Stimulated activated memory B cell treated with anti-CD40 and anti-IgM and Interleukin-4, amounts not matched to agents 10 μg/mL and 1 μg/mL and 100 μg/mL, for 72 hours (primary cell): ENCODE results near the gene RNF150.
"Not testable (repeated sequence)": the region's sequence is repeated elsewhere in the genome, so short reads cannot be mapped to it uniquely, and the experiment has no call there.

ENCODE experiments used
- ATAC-seq: fragments of 150-1000 bp; cut with Tn5 transposase; 2 replicates; pipeline ENCODE4 v1.10.0; 2021
- H3K27ac Mint-ChIP-seq: one replicate; pipeline ENCODE4 v1.8.0; 2022; ENCODE audit warnings: mild to moderate bottlenecking, mixed read lengths
- H3K27me3 Mint-ChIP-seq: one replicate; pipeline ENCODE4 v1.8.0; 2022; ENCODE audit warnings: mixed read lengths
- H3K36me3 Mint-ChIP-seq: one replicate; pipeline ENCODE4 v1.8.0; 2022; ENCODE audit warnings: mixed read lengths
- H3K4me1 Mint-ChIP-seq: one replicate; pipeline ENCODE4 v1.8.0; 2022; ENCODE audit warnings: mixed read lengths
- H3K4me3 Mint-ChIP-seq: one replicate; pipeline ENCODE4 v1.8.0; 2022; ENCODE audit warnings: mild to moderate bottlenecking, moderate library complexity, mixed read lengths
- H3K9me3 Mint-ChIP-seq: one replicate; pipeline ENCODE4 v1.8.0; 2022; ENCODE audit warnings: mixed read lengths

RNF150 gene

DNA sequence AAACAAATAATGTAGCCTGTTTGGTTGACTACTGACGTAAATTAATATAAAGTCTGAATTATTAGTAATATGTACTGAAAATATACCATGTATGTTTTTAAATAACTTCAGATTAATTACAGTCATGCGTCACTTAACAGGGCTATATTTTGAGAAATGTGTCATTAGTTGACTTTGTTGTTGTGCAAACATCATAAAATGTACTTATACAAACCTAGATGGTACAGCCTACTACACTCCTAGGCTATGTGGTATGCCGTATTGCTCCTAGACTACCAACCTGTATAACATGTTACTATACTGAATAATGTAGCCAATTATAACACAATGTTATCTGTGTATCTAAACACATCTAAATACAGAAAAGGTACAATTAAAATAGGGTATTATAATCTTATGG, 66.6 kb downstream of the RNF150 start:
- H3K9me3 Mint-ChIP-seq: no peaks in the 10 kb centered on the region
- H3K27ac Mint-ChIP-seq: no peak overlapping the region
- no peaks in the 10 kb centered on the region for H3K4me1 Mint-ChIP-seq
- no peak for ATAC-seq
- no peaks in the 10 kb centered on the region for H3K36me3 Mint-ChIP-seq
- H3K4me3 Mint-ChIP-seq: no peak overlapping the region
- peaks cover 8% of the 10 kb centered on the region for H3K27me3 Mint-ChIP-seq

DNA sequence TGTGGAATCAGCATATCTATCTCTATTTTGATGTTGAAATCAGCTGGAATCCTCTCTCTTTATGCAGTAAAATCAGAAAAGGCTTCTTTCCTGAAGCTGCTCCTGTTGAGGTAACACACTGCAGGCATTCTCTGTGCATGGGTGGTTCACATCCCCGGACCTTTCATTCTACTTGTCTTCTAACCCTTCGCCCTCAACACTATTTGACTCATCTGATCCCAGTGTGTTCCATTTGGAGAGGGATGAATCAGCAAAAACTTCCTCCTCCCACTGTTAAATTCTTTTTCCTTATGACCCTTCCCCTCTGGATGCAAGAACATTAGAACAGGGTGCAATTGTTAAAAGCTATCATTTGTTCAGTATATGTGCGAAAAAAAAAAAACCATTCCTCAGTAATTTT, 67.4 kb downstream of the RNF150 start:
- H3K36me3 Mint-ChIP-seq: no peaks in the 10 kb centered on the region
- no peak for ATAC-seq
- H3K27ac Mint-ChIP-seq: no peak overlapping the region
- H3K4me1 Mint-ChIP-seq: no peaks in the 10 kb centered on the region
- H3K27me3 Mint-ChIP-seq: peaks cover 8% of the 10 kb centered on the region
- H3K4me3 Mint-ChIP-seq: no peak overlapping the region
- no peaks in the 10 kb centered on the region for H3K9me3 Mint-ChIP-seq

GRCh38 chr4:141062651-141063050, 70.6 kb downstream of the RNF150 start:
- no peak overlapping the region for H3K4me3 Mint-ChIP-seq
- no peaks in the 10 kb centered on the region for H3K4me1 Mint-ChIP-seq
- H3K27me3 Mint-ChIP-seq: peaks cover 8% of the 10 kb centered on the region
- H3K36me3 Mint-ChIP-seq: no peaks in the 10 kb centered on the region
- ATAC-seq: no peak
- H3K27ac Mint-ChIP-seq: no peak overlapping the region
- H3K9me3 Mint-ChIP-seq: no peaks in the 10 kb centered on the region

DNA sequence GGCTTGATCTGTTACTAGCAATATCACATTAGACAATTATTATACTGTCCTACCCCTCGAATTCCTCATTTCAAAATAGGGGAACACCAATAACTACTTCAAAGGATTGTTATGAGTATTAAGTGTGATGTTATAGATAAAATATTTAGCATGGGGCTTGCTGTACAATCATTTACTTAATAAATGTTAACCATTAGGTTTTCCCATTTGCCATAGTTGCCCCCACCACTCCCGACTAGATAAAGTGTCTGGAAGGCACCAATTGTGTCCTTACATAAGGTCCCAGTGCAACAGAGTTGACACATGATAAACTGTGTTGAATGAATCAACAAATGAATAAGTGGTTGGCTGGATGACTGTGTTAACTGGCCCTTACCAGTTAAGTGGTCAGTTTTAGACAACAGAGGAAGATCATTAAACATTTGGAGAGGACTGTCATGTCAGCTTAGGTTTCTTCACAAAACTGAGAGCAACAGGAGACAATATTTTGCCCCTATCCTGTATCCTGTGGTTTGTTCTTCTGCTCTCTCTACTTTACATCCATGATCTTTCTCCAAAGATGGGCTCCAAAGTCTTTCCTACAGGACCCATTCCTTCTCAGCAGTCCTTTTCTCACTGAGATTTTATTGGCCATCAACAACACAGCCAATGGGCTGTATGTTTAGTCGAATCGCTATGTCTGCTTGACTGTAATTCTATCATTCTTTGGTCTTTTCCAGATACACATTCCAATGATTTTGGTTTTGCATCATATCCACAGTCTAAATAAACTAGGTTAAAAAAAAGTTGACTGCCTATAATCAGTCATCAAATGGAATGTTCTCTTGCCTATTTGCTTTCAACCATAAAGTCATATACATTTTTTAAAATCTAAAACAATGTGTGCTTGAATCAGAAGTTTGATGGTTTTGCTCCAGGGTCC, 74.4 kb downstream of the RNF150 start:
- Mint-ChIP-seq H3K9me3 (no peaks in the 10 kb centered on the region), H3K27me3 (no peaks in the 10 kb centered on the region), H3K4me3 (no peak overlapping the region), H3K27ac (no peak overlapping the region), H3K36me3 (no peaks in the 10 kb centered on the region), H3K4me1 (no peaks in the 10 kb centered on the region)
- no peak for ATAC-seq

DNA sequence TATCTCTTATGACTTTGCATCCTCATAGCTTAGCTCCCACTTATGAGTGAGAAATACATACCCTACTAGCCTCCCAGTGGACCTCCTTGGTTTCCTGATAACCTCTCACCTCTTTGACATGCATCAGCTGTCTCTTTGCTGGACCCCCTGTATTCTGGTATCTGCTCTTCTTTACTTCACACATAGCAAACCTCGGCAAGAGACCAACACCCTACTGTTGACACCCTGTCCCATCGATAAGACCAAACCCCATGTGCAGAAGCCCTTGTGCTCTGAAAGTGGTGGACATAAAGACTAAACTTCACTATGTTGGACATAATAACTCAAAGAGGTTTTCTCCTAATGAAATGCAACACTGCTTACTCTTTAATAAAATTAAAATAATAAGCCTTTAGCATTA, 75.7 kb downstream of the RNF150 start:
- no peaks in the 10 kb centered on the region for H3K36me3 Mint-ChIP-seq
- no peaks in the 10 kb centered on the region for H3K9me3 Mint-ChIP-seq
- no peaks in the 10 kb centered on the region for H3K27me3 Mint-ChIP-seq
- H3K27ac Mint-ChIP-seq: no peak overlapping the region
- no peak overlapping the region for H3K4me3 Mint-ChIP-seq
- no peaks in the 10 kb centered on the region for H3K4me1 Mint-ChIP-seq
- no peak for ATAC-seq

- Mint-ChIP-seq H3K36me3 (no peaks in the 10 kb centered on the region), H3K9me3 (peaks cover 5% of the 10 kb centered on the region), H3K27ac (no peak overlapping the region), H3K4me1 (no peaks in the 10 kb centered on the region), H3K4me3 (no peak overlapping the region), H3K27me3 (no peaks in the 10 kb centered on the region)
- ATAC-seq: no peak
Observed at GRCh38 chr4:141056473-141056872, 76.8 kb downstream of the RNF150 start.

GRCh38 chr4:141054446-141054845, 78.8 kb downstream of the RNF150 start:
- Mint-ChIP-seq H3K27ac (no peak overlapping the region), H3K4me3 (no peak overlapping the region), H3K4me1 (no peaks in the 10 kb centered on the region), H3K9me3 (peaks cover 11% of the 10 kb centered on the region), H3K27me3 (no peaks in the 10 kb centered on the region), H3K36me3 (no peaks in the 10 kb centered on the region)
- ATAC-seq: no peak

- H3K36me3 Mint-ChIP-seq, H3K4me1 Mint-ChIP-seq, H3K27ac Mint-ChIP-seq, H3K4me3 Mint-ChIP-seq, H3K27me3 Mint-ChIP-seq, ATAC-seq: not testable (repeated sequence)
- H3K9me3 Mint-ChIP-seq: peaks cover 11% of the 10 kb centered on the region
Observed at GRCh38 chr4:141050999-141051398, 82.3 kb downstream of the RNF150 start.

GRCh38 chr4:141047228-141047884, 85.9 kb downstream of the RNF150 start:
- no peaks in the 10 kb centered on the region for H3K27me3 Mint-ChIP-seq
- H3K27ac Mint-ChIP-seq: no peak overlapping the region
- no peaks in the 10 kb centered on the region for H3K4me1 Mint-ChIP-seq
- no peaks in the 10 kb centered on the region for H3K36me3 Mint-ChIP-seq
- peaks cover 11% of the 10 kb centered on the region for H3K9me3 Mint-ChIP-seq
- H3K4me3 Mint-ChIP-seq: no peak overlapping the region
- ATAC-seq: no peak

- Mint-ChIP-seq H3K4me1 (no peaks in the 10 kb centered on the region), H3K27ac (no peak overlapping the region), H3K9me3 (peaks cover 5% of the 10 kb centered on the region), H3K4me3 (no peak overlapping the region), H3K27me3 (no peaks in the 10 kb centered on the region), H3K36me3 (no peaks in the 10 kb centered on the region)
- ATAC-seq: no peak
Observed at GRCh38 chr4:141046255-141046654, 87.0 kb downstream of the RNF150 start.

- no peaks in the 10 kb centered on the region for H3K36me3 Mint-ChIP-seq
- no peaks in the 10 kb centered on the region for H3K4me1 Mint-ChIP-seq
- no peaks in the 10 kb centered on the region for H3K27me3 Mint-ChIP-seq
- H3K9me3 Mint-ChIP-seq: peaks cover 2% of the 10 kb centered on the region
- no peak overlapping the region for H3K4me3 Mint-ChIP-seq
- H3K27ac Mint-ChIP-seq: no peak overlapping the region
- no peak for ATAC-seq
Observed at GRCh38 chr4:141045848-141046247, 87.4 kb downstream of the RNF150 start.

DNA sequence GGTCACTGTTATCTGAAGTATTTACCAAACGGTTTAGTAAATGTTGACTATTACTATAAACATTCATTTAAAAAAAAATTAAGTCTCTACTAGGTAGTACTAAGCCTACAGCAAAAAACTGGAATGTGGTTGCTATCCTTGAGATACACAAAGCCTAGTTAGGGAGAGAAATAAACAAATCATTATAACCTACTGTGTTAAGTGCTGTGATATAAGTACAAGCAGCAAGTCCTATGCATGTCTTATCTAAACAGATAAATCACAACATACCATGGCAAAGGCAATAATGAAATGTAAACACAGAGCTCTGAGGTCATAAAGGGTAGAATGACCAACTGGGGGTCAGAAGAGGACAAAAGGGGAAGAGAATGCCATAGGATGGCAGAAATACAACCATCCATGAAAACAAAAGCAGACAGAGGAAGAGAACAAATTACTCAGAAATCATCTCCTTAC, 92.2 kb downstream of the RNF150 start:
- ATAC-seq: no peak
- H3K9me3 Mint-ChIP-seq: no peaks in the 10 kb centered on the region
- H3K27me3 Mint-ChIP-seq: peaks cover 17% of the 10 kb centered on the region
- no peak overlapping the region for H3K4me3 Mint-ChIP-seq
- no peak overlapping the region for H3K27ac Mint-ChIP-seq
- no peaks in the 10 kb centered on the region for H3K4me1 Mint-ChIP-seq
- H3K36me3 Mint-ChIP-seq: no peaks in the 10 kb centered on the region

DNA sequence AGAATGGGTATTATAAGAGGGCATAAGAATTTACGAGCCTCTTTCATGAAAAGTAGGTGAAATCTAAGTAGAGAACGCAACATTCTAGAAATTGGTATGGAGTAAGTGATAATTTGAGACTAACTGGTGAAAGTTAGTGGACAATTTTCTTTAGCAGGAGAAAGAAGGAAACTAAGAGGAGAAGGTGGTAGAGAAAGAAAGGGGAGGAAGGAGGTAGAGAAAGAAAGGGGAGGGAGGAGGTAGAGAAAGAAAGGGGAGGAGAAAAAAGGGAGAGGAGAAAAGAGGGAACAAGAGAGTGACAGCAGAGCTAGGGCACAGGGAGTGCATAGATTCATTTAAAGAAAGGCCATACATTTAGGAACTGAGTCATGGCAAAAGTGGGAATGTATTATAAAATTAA, 94.1 kb downstream of the RNF150 start:
- H3K4me1 Mint-ChIP-seq: no peaks in the 10 kb centered on the region
- no peak for ATAC-seq
- no peaks in the 10 kb centered on the region for H3K9me3 Mint-ChIP-seq
- no peak overlapping the region for H3K27ac Mint-ChIP-seq
- peaks cover 17% of the 10 kb centered on the region for H3K27me3 Mint-ChIP-seq
- no peak overlapping the region for H3K4me3 Mint-ChIP-seq
- no peaks in the 10 kb centered on the region for H3K36me3 Mint-ChIP-seq

DNA sequence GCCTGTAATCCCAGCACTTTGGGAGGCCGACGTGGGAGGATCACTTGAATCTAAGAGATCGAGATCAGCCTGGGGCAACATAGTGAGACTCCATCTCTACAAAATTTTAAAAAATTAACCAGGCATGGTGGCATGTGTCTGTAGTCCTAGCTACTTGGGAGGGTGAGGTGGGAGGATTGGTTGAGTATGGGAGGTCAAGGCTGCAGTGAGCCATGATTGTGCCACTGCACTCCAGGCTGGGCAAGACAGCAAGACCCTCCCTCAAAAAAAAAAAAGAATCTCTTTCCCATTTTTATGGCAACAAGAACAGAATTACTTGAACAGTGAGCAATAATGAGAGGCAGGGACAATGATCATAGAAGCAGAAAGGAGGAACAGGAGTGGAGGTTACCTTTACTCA, 94.8 kb downstream of the RNF150 start:
- Mint-ChIP-seq H3K36me3 (no peaks in the 10 kb centered on the region), H3K4me3 (no peak overlapping the region), H3K9me3 (no peaks in the 10 kb centered on the region), H3K27me3 (peaks cover 17% of the 10 kb centered on the region), H3K4me1 (no peaks in the 10 kb centered on the region), H3K27ac (no peak overlapping the region)
- ATAC-seq: no peak

DNA sequence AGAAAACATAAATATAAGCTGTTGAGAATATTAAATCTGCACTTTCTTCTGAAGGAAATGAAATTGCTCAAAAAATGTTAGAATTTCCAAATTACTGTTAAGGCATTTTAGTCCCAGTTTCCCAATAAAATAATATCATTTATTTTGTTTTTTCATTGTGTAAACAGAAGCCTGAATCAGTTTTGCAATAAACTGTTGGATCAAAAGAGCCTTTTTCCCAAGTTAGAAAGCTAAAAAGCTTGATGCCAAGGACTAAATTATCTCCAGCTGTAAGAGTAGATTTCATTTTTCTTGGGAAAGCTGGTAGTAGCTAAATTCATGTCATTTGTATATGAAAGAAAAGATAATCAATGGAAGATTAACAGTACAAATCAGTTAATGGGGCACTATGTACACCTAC, 95.8 kb downstream of the RNF150 start:
- Mint-ChIP-seq H3K36me3 (no peaks in the 10 kb centered on the region), H3K4me1 (no peaks in the 10 kb centered on the region), H3K27ac (no peak overlapping the region), H3K4me3 (no peak overlapping the region), H3K9me3 (no peaks in the 10 kb centered on the region), H3K27me3 (peaks cover 17% of the 10 kb centered on the region)
- ATAC-seq: no peak

GRCh38 chr4:141036786-141037185, 96.5 kb downstream of the RNF150 start:
- no peak for ATAC-seq
- Mint-ChIP-seq H3K36me3 (no peaks in the 10 kb centered on the region), H3K4me1 (no peaks in the 10 kb centered on the region), H3K9me3 (peaks cover 3% of the 10 kb centered on the region), H3K27ac (no peak overlapping the region), H3K4me3 (no peak overlapping the region), H3K27me3 (peaks cover 17% of the 10 kb centered on the region)
